Measurements from ENCODE around the gene TSHZ2. TPM values are rescaled to one million over a fixed set of nuclear protein-coding genes. Genes with fewer than 3 reads are reported as not detected.

The TSHZ2 gene
- total RNA-seq, 3 donors from 2014 or later, result 31.7 to 106 (median 59.6) TPM

- Histone ChIP-seq H3K36me3 (no peaks in the 10 kb centered on the region), H3K27me3 (no peaks in the 10 kb centered on the region), H3K4me1 (no peaks in the 10 kb centered on the region), H3K27ac (peak overlapping the region in 1 of 2 donors; percentile 16), H3K4me3 (no peak overlapping the region), H3K9me3 (no peaks in the 10 kb centered on the region)
- DNase-seq (ENCODE audit: low spot score in 2 of 2), result no peak
- TF ChIP-seq, protein P1, sequence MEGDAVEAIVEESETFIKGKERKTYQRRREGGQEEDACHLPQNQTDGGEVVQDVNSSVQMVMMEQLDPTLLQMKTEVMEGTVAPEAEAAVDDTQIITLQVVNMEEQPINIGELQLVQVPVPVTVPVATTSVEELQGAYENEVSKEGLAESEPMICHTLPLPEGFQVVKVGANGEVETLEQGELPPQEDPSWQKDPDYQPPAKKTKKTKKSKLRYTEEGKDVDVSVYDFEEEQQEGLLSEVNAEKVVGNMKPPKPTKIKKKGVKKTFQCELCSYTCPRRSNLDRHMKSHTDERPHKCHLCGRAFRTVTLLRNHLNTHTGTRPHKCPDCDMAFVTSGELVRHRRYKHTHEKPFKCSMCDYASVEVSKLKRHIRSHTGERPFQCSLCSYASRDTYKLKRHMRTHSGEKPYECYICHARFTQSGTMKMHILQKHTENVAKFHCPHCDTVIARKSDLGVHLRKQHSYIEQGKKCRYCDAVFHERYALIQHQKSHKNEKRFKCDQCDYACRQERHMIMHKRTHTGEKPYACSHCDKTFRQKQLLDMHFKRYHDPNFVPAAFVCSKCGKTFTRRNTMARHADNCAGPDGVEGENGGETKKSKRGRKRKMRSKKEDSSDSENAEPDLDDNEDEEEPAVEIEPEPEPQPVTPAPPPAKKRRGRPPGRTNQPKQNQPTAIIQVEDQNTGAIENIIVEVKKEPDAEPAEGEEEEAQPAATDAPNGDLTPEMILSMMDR (IDR thresholded peaks at IDR 0.05), result no peak
- TF ChIP-seq POLR2A (IDR thresholded peaks at IDR 0.05), result no peak
- peak in 1 of 3 donors; percentile 55 for TF ChIP-seq POLR2AphosphoS5 (IDR thresholded peaks at IDR 0.05)
- intact Hi-C loops (cut with DNase I; ENCODE audit: low total_unique reads), result no loop called here
These were observed 436.7 kb downstream of the TSHZ2 start for GRCh38 chr20:53408691-53409446.

DNA sequence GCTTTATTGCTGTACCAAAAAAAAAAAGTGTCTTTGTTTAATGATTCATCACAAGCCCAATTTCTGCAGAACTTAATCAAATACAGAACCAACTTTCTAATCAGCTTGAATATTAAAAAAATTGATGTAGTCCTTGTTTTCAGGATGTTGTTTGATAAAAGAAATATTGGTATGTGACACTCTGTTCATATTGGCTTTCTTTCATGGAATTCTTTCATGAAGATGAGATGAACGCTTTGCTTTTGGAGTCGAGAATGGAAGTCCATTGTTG is 437.2 kb downstream of the TSHZ2 start:
- no peaks in the 10 kb centered on the region for H3K9me3 ChIP-seq
- no peak overlapping the region for H3K27ac ChIP-seq
- intact Hi-C loops (cut with DNase I; ENCODE audit: low total_unique reads), result no loop called here
- no peaks in the 10 kb centered on the region for H3K27me3 ChIP-seq
- H3K4me3 ChIP-seq, result no peak overlapping the region
- H3K4me1 ChIP-seq, result no peaks in the 10 kb centered on the region
- TF ChIP-seq POLR2AphosphoS5 (IDR thresholded peaks at IDR 0.05), result no peak
- TF ChIP-seq, protein P1 (IDR thresholded peaks at IDR 0.05), result no peak
- no peak for TF ChIP-seq POLR2A (IDR thresholded peaks at IDR 0.05)
- no peaks in the 10 kb centered on the region for H3K36me3 ChIP-seq
- no peak for DNase-seq (ENCODE audit: low spot score in 2 of 2)

DNA sequence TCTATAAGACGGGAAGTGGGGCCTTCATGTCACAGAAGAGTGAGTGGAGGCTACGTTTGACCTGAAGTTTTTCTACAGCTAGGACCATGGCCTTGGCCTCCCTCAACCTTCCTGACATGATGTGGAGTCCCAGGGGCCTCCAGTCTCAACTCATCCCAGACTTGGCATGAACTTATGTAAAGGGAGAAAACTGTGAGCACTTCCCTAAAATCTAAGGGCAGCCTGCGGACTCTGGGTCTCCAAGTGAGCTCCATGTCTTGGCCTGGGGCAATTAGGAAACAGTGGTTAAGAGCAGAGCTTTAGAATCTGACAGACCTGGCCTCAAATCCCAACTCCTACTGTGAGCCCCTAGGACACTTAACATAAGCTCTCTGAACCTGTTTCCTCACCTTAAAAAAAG is 439.0 kb downstream of the TSHZ2 start:
- TF ChIP-seq POLR2A (IDR thresholded peaks at IDR 0.05), result no peak
- TF ChIP-seq POLR2AphosphoS5 (IDR thresholded peaks at IDR 0.05), result no peak
- TF ChIP-seq, protein P1 (IDR thresholded peaks at IDR 0.05), result no peak
- Histone ChIP-seq H3K36me3 (no peaks in the 10 kb centered on the region), H3K4me1 (no peaks in the 10 kb centered on the region), H3K9me3 (no peaks in the 10 kb centered on the region), H3K4me3 (no peak overlapping the region), H3K27ac (no peak overlapping the region), H3K27me3 (no peaks in the 10 kb centered on the region)
- intact Hi-C loops (cut with DNase I; ENCODE audit: low total_unique reads), result no loop called here
- DNase-seq (ENCODE audit: low spot score in 2 of 2), result no peak

GRCh38 chr20:53411891-53412290 is 439.7 kb downstream of the TSHZ2 start:
- Histone ChIP-seq H3K27me3 (no peaks in the 10 kb centered on the region), H3K27ac (no peak overlapping the region), H3K9me3 (no peaks in the 10 kb centered on the region), H3K4me3 (no peak overlapping the region), H3K36me3 (no peaks in the 10 kb centered on the region), H3K4me1 (no peaks in the 10 kb centered on the region)
- intact Hi-C loops (cut with DNase I; ENCODE audit: low total_unique reads), result no loop called here
- no peak for TF ChIP-seq POLR2A (IDR thresholded peaks at IDR 0.05)
- TF ChIP-seq, protein P1 (IDR thresholded peaks at IDR 0.05), result no peak
- TF ChIP-seq POLR2AphosphoS5 (IDR thresholded peaks at IDR 0.05), result no peak
- DNase-seq (ENCODE audit: low spot score in 2 of 2), result no peak

- Histone ChIP-seq H3K36me3 (no peaks in the 10 kb centered on the region), H3K4me1 (no peaks in the 10 kb centered on the region), H3K9me3 (no peaks in the 10 kb centered on the region), H3K27me3 (no peaks in the 10 kb centered on the region), H3K4me3 (no peak overlapping the region), H3K27ac (peak overlapping the region in 1 of 2 donors; percentile 12)
- intact Hi-C loops (cut with DNase I; ENCODE audit: low total_unique reads), result no loop called here
- no peak for DNase-seq (ENCODE audit: low spot score in 2 of 2)
- TF ChIP-seq POLR2A (IDR thresholded peaks at IDR 0.05), result no peak
- no peak for TF ChIP-seq POLR2AphosphoS5 (IDR thresholded peaks at IDR 0.05)
- TF ChIP-seq, protein P1 (IDR thresholded peaks at IDR 0.05), result no peak
These were observed 440.5 kb downstream of the TSHZ2 start for GRCh38 chr20:53412577-53413185.

Measured in breast epithelium (tissue), 4 donors.